COLO668 (cell line): ENCODE results near the gene PANX2.
A peak's percentile ranks its signal among the peaks of the same experiment; 100 is the strongest.

Experiments
- DNase-seq: peaks from one replicate; lab custom pipeline; 2025; ENCODE audit not compliant: unreplicated experiment; lab: John Stamatoyannopoulos, UW

PANX2 gene

DNA sequence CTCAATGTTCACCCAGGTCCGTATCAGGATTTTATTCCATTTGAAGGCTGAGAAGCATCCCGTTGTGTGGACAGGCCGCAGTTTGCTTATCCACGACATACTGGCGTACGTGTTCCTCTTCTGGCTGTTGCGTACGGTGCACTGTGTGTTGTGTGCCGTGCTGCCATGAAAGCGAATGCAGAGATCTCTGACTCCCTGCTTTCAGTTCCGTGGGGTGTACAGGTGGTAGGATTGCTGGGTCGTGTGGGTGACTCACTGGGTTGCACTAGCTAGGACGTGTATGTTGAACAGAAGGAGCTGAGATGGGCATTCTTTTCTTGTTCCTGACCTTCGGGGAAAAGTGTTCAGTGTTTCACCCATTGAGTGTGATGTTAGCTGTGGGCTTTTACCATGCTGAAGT lies 40.6 kb downstream of the PANX2 start:
- DNase-seq: no peak

DNA sequence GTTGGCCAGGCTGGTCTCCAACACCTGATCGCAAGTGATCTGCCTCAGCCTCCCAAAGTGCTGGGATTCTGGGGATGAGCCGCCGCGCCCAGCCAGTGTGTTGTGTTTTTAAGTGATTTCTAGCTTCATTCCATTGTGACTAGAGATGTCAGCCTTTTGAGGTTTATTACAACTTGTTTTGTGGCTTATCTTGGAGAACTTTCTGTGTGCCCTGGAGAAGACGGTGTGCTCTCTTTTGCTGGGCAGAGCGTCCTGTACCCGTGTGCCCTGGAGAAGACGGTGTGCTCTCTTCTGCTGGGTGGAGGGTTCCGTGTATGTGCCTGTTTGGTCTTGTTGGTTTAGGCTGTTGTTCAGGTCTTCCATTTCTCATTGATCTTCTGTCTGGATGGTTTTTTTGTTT lies 42.7 kb downstream of the PANX2 start:
- no peak for DNase-seq

DNA sequence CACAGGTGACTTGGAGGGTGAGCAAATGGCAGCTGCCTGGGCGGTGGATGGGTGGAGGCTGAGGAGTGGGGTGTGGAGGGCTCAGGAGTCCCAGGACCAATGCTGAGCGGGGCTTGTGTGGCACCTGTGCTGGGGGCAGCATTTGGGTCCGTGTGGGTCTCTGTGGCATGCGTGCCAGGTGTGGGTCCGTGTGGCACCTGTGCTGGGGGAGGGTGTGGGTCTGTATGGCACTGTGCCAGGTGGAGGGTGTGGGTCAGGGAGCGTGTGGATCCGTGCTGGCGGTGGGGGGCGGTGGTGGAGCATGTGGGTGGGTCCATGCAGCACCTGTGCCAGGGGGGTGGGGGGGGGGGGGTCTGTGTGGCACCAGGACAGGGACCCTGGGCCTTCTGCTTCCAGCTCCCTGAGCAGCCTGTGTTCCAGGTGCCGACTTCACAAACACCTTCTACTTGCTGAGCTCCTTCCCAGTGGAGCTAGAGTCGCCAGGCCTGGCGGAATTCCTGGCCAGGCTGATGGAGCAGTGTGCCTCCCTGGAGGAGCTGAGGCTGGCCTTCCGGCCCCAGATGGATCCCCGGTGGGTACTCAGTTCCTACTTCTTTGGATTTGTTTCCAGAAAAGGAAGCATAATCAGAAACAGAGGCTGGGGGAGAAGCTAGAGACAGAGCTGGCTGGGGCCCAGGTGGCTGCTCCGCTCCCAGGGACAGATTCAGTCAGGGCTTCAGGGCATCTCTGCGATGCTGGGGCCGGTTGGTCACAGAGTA lies 44.9 kb downstream of the PANX2 start:
- DNase-seq: peak; percentile 19

DNA sequence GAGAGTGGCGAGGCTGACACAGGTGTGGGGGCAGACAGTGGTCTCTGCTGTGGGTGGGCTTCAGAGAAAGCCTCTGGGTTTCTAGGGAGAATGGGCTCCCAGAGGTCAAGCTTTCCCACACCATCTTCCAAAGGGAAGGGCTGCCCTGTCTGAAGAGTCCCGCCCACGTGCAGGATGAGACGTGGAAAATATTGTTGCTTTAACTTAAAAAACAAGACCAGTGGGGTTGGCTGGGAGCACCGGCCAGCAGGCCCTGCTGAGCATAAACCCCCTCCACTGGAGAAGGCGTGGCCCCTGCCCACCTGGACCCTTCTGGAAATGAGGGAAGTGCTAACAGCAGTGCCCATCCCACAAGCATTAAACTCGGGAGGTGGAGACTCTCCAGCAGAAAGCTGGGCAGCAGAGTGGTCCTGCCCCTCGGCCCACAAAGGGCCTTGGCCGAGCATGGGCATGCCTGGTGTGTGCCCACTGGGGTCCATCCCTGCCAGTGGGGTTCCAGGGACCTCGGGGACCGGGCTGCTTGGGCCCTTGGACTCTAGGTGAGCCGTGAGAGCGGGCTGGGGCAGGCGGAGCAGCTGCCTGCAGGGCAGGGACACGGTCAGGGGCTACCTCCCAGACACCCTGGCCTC lies 45.6 kb downstream of the PANX2 start:
- no peak for DNase-seq

DNA sequence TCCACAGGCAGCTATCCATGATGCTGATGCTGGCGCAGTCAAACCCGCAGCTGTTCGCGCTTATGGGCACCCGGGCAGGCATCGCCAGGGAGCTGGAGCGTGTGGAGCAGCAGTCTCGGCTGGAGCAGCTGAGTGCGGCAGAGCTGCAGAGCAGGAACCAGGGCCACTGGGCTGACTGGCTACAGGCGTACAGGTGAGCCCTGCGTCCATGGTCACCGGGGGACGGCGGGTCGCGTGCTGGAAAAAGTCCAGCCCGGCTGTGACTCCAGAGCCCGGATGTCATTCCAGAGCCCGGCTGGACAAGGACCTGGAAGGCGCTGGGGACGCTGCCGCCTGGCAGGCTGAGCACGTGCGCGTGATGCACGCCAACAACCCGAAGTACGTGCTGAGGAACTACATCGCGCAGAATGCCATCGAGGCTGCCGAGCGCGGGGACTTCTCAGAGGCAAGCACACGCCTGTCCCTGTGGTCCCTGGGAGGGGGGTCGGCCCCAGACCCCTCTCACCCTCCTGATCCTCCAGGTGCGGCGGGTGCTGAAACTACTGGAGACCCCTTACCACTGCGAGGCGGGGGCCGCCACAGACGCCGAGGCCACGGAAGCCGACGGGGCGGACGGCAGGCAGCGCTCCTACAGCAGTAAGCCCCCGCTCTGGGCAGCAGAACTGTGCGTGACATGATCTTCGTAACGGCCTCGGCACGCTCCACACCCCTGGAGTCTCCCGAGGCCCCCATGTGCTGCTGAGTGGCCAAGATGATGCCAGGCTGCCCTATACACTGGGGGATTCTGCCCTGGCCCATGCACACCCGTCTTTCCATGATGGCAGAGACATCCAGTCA lies 46.4 kb downstream of the PANX2 start:
- DNase-seq: no peak

DNA sequence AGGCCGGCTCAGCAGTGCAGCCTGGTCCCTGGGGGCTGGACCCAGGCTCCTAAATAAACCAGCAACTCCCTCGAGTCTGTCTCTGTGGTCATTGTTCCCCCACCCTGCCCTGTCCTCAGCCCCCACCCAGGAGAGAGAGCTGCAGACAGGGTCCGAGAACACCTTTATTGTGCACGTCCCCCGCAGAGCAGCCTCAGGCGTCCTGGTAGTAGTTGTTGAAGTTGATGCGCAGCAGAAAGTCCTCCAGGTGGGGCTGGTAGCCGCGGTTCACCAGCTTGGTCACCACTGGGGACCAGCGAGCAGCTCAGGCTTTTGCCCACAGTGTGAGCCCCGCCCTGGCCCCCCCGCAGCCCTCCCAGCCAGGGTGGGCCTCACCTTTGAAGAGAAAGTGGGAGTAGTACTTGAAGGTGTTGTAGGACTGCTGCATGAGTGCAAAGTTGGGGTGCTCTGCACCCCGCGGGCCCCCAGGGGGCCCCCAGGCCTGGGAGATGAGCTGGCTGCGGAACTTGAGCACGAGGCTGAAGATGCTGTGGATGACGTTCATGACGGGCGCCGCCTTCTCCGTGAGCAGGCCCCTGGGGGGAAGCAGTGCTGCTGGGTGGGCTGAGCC lies 47.1 kb downstream of the PANX2 start:
- no peak for DNase-seq

DNA sequence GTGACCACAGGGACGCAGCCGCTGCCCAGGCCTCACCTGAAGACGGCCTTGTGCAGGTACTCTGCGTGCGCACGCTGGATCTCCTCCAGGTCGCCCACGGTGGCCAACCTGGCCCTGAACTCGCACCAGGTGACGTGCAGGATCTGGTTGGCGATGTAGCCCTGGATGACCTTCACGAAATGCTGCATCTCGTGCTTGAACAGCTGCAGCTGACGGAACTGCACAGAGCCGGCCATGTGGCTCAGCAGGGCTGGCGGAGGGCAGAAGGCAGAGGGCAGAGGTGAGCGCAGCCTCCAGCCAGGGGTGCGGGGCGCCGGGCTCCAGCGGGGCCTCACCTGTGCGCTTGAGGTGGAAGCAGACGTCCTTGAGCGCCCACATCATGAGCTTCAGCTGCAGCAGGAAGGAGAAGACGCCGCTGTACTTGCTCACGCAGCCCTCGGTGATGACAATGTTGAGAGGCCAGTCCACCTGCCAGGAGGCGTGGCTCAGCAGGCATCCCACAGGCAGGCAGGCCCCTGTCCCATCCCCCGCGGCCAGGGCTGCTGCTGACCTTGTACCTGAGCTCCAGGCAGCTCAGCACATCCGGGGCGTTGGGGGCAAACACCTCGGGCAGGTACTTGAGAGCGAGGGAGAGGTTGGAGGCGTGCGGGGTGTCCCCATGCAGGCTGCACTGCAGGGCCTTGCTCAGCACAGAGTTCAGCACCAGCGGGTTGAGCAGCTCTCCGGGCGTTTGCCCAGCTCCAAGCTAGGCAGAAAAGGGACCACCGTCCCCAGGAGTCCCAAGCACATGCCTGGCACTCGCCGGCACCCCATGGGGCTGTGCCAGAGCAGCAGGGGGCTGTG lies 47.8 kb downstream of the PANX2 start:
- peak; percentile 71 for DNase-seq

DNA sequence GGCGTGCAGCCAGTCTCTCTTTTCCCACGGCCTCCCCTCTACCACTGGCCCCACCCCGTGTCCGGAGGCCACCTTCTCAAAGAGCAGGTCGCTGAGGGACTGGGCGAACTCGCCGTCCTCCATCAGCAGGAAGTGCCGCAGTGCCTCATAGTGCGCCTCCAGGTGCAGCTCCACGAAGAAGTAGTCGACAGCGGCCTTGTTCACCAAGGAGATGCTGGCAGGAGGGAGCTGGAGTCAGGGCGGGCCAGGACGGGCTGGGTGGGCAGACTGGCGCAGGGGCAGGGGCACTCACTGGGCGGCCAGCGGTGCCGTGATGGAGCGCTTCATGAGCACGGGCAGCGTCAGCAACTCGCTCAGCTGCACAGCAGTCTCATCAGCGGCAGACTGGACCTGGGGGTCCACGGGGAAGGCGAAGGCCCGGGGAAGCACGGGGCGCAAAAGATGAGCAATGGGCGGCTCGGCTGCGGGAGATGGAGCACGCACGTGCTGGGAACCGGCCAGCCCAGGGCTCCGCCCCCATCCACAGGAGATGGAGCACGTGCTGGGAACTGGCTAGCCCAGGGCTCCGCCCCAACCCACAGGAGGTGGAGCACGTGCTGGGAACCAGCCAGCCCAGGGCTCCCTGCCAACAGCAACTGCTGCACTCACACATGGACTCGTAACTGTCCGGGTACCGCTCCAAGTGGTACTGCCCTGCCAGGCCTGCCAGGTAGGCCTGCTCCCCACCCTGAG lies 48.6 kb downstream of the PANX2 start:
- DNase-seq: peak; percentile 84

DNA sequence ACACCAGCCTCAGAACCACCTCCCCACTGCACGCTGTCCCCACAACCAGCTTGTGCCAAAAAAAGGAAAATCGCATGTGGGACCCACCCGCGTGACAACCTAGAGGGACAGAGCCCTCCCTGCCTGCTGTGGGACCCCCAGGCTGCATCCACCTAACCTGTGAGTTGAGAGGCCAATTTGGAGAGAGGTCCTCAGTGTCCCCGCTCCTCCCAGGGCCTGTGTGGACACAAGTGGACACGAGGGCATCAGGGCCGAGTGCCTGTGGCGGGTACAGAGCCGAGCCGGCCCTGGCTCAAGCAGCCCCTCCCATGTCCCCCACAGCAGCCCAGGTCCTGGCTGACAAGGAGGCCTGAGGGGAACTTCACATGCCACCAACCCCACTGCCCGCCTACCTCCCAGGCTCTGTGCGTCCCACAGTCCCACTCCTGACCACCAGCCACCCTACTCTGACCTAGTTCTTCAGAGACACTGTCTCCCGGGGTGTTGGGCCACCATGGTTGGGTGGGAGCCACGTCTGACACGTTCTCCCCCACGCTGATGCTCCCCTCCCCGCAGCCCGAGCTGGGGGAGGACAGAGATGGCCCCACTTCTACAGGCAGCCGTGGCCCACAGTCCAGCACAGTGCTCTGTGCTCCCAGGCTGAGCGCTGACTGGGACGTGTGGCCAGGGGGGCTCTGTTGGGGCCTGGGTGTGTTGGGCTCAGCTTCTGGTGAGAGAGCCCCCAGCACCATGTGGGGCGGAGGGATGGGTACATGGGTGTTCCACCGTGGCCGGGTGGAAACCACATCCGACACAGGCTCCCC lies 49.5 kb downstream of the PANX2 start:
- DNase-seq: no peak

DNA sequence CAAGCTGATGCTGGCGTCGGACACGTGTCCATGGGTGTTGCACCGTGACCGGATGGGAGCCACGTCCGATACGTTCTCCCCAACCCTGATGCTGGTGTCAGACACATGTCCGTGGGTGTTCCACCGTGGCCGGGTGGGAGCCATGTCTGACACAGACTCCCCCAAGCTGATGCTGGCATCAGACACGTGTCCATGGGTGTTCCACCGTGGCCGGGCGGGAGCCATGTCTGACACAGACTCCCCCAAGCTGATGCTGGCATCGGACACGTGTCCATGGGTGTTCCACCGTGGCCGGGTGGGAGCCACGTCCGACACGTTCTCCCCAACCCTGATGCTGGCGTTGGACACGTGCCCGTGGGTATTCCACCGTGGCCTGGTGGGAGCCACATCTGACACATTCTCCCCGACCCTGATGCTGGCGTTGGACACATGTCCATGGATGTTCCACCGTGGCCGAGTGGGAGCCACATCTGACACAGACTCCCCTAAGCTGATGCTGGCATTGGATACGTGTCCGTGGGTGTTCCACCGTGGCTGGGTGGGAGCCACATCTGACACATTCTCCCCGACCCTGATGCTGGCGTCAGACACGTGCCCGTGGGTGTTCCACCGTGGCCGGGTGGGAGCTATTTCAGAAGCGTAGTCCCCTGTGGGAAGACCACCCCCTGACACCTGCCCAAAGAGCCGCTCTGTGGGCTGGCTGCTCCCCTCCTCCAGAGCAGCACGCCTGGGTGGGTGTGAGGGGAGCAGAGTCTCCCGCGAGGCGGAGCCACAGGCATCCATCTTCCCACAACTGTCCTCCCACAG lies 50.3 kb downstream of the PANX2 start:
- no peak for DNase-seq

DNA sequence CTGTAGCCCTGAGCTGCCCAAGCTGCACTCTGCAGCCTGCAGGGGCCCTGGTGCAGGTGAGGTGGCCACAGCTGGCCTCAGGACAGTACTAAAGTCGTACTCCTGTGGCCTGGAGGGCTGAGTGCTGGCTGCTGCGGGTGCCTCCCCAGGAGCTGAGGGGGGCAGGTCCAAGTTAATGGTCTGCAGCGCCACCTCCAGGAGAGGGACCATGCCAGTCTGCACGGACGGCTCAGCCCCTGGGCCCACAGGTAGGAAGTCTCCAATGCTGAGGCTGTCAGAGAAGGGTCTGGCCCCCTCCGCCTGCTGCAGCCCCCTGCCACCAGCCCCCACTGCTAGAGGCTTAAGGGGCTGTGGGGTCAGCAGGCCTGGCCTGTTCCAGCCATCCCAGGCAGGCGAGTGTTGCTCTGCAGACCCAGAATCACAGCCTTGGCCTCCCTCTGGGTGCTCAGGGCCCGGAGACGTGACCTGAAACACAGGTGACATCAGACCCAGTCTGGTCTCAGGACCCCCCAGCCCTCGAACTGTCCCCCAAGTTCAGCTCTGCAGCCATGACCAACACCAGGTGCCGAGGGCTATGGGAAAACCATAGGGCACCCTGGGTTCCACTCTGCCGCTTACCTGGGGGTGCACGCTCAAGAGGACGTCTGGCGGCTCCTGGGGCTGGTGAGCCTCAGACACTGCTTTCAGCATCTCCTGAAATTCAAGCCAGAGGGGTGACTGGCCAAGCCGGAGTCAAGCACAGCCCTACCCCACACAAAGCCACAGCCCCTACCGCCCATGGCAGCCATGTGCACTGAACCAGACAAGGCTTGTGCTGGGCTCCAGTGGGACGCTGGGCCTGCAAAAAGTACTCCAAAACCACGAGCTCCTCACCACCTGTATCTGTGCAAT lies 51.1 kb downstream of the PANX2 start:
- DNase-seq: no peak

DNA sequence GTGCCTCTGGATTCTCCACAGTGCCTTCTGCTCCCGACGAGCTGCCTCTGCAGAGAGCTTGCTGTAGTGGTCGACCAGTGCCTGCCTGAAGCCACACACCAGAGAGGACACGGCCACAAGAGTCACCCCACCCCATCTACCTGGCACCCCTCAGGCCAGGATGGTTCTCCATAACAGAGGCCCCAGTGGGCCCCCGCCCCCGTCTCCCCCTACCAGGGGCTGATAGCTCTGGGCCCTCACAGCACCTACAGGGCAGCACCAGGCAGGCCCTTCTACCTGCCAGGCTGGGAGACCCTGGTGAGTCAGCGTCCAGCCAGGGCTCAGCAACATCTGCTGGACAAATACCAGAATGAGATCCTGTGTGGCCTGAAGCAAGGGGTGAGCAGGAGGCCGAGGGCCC lies 52.0 kb downstream of the PANX2 start:
- DNase-seq: no peak

DNA sequence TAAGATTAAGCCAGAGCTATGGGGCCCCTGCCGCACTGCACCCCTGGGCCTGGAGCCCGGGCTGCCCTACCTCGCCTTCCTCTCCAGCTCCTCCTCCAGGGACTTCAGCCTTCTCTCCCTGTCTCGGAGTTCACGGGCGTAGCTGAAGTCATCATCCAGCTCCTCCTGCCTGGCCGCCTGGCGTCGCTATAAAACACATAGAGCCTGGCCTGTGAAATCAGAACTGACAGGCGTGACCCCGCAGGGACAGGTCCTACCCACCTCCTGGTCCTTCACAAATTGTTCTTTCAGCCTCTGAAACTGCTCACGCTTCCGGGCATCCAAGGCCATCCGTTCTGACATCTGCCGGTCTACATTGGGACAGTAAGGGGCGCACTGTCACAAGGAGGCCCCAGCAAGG lies 53.5 kb downstream of the PANX2 start:
- no peak for DNase-seq

DNA sequence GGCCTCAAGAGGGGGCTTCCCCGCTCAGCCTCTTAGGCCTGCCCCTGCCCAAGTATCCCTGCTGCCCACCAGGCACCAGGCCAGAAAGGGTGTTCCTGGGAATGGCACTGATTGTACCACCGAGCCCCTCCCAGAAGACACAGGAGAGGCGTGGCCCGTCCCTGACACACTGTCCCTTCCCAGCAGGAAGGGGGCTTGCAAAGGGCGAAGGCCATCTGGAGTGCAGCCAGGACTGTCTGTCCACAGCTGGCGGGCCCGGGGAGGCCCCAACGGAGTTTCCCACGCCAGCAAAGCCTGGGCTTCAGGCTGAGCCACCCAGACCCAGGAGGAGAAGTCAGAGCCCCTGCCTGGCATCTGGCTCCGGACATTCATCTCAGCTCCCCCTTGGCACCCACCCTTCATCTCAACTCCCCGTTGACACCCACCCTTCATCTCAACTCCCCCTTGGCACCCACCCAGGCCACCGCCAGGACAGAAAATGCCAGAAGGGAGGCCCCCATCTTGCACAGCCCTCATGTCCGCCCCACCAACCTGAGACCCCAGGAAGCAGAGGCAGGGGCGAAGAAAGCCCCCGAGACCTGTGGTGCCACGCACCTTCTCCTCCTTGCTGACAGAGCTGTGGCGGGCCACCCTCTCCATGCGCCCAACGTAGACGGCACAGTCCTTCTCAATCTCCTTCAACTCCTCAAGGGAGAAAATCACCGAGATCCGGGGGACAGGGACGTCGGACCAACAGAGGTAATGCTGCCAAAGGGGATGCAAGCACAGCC lies 54.9 kb downstream of the PANX2 start:
- no peak for DNase-seq

DNA sequence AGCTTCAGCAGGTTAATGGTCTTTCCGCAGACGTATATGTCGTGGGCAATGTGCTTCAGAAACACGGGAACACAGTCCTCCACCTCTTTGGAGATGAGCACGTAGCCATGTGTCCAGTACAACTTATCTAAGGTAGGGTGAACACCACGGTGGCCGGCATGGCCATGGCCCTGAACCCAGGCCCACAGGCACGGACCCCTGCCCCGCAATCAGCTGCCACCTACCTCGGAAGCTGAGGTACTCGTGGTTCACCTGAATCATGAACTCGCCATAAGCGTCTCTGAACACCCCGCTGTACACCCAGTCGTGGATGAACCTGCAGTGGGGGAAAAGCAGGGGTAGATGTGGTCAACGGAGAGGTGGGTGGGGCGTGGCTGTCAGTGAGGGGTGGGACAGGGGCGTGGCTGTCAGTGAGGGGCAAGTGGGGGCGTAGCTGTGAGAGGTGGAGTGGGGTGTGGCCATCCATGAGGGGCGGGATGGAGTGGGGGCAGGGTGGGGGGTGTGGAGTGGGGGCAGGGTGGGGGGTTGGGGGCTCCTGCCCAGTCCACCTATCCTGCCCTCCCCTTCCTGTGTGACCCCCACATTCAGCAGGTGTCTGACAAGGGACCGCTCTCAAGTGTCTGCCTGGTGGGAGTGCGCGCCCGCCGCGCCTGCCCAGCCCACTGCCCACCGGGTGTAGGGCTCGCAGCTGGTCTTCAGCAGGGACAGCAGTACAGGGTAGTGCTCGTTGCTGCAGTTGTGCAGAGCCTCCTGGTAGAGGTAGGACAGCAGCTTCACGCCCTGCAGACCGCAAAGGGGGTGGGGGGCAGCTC lies 55.7 kb downstream of the PANX2 start:
- no peak for DNase-seq

DNA sequence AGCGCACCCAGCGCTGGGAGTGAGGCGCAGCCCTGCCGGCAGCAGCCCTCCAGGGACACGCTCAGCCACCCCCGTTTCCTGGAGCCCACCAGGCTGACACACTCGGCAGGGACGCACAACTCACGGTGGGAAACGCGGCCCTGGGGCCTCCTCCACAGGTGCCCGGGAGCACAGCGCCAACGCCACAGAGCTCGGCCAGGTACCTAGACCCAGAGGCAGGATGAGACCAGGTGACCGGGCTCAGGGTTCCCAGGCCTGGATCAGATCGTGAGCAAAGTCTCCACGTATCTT lies 56.3 kb downstream of the PANX2 start:
- no peak for DNase-seq
